ENCODE measurements around the gene SPEF2.

Gene SPEF2

DNA sequence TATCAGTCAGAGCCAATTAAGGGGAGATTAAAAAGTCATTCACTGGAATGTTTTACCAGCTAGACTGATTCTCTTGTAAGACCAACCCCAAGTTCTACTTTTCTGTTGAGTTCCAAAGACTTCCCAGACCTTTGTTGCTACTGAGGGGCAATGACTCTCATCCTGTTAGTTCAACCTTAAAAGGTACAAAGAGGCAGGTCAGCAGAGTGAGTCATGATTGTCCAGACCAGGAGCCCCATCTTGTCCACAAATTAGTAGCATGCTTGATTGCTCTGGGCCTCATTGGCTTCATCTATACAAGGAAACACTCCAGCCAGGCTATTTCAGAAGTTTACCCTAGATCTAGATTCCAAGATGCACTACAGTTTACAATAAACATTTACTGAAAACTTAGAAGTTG lies 159.1 kb downstream of the SPEF2 start:
- no peak overlapping the region for H3K9ac ChIP-seq (ENCODE audit: low read length)

DNA sequence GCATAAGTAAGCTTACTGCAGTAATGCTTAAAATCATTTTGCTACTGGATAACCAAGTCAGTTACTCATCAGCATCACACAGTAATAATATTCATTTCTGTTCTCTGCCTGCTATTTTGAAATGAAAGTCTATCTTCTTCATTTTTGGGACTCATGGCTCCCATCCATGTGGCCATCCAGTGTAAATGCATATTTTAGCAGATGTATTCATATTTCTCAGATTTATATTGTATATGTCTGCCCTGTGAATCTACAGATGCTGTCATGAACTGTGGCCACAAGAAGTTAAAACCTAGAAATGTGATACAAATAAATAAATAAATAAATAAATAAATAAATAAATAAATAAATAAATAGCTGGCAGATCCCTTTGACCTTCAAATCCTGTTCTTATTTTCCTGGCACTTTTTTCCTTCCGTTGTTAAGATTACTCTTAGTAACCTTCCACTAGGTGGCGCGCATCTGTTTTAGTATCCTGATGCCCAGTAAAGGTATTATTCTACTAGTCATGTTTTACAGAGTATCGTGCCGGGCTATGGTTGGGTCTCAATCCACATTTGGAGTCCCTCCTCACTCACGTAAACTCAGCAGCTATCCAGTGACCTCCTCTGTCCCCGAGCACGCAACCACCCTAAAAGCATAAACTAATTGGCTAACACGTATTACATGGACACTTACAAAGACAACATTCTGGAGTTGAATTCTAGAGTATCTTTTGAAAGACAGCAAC lies 159.9 kb downstream of the SPEF2 start:
- Histone ChIP-seq H3K4me3 (ENCODE audit: low read depth, low read length, poor library complexity, severe bottlenecking) (no peak overlapping the region), H2AFZ (ENCODE audit: low read length) (no peak overlapping the region), H3K4me1 (ENCODE audit: insufficient read depth, low read length, severe bottlenecking) (peaks cover 73% of the 10 kb centered on the region), H3F3A (ENCODE audit: insufficient read depth, low read length) (no peaks in the 10 kb centered on the region), H3K9ac (ENCODE audit: low read length) (0 out of 2 replicates have a peak overlapping the region, but pooled peaks have one; percentile 12), H3K79me2 (ENCODE audit: insufficient read depth, low read length) (no peaks in the 10 kb centered on the region), H3K27me3 (ENCODE audit: insufficient read depth, low read length) (no peaks in the 10 kb centered on the region), H3K27ac (ENCODE audit: low read depth, low read length, poor library complexity, severe bottlenecking) (peak overlapping the region; percentile 6), H3K36me3 (ENCODE audit: insufficient read depth, low read length) (no peaks in the 10 kb centered on the region), H4K20me1 (ENCODE audit: insufficient read depth, low read length) (no peaks in the 10 kb centered on the region), H3K4me2 (ENCODE audit: low read length) (peak overlapping the region; percentile 20; the same call in 1 of the 2 replicates), H3K9me2 (ENCODE audit: low read depth, low read length) (no peaks in the 10 kb centered on the region), H3K9me3 (ENCODE audit: low read length) (no peaks in the 10 kb centered on the region)
- TF ChIP-seq, protein P1, sequence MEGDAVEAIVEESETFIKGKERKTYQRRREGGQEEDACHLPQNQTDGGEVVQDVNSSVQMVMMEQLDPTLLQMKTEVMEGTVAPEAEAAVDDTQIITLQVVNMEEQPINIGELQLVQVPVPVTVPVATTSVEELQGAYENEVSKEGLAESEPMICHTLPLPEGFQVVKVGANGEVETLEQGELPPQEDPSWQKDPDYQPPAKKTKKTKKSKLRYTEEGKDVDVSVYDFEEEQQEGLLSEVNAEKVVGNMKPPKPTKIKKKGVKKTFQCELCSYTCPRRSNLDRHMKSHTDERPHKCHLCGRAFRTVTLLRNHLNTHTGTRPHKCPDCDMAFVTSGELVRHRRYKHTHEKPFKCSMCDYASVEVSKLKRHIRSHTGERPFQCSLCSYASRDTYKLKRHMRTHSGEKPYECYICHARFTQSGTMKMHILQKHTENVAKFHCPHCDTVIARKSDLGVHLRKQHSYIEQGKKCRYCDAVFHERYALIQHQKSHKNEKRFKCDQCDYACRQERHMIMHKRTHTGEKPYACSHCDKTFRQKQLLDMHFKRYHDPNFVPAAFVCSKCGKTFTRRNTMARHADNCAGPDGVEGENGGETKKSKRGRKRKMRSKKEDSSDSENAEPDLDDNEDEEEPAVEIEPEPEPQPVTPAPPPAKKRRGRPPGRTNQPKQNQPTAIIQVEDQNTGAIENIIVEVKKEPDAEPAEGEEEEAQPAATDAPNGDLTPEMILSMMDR (IDR thresholded peaks at IDR 0.05; ENCODE audit: low read length), result peak; percentile 61
- no peak for TF ChIP-seq EZH2 (IDR thresholded peaks at IDR 0.05; ENCODE audit: borderline replicate concordance, low read length)

More for the DNA sequence above, 159.1 kb downstream of the SPEF2 start:
- peak overlapping the region; percentile 6 for H3K27ac ChIP-seq (ENCODE audit: low read depth, low read length, poor library complexity, severe bottlenecking)
- TF ChIP-seq EZH2 (IDR thresholded peaks at IDR 0.05; ENCODE audit: borderline replicate concordance, low read length), result no peak
- TF ChIP-seq, protein P1 (IDR thresholded peaks at IDR 0.05; ENCODE audit: low read length), result no peak
- peak overlapping the region; percentile 44; the same call in 1 of the 2 replicates for H2AFZ ChIP-seq (ENCODE audit: low read length)
- no peak overlapping the region for H3K4me3 ChIP-seq (ENCODE audit: low read depth, low read length, poor library complexity, severe bottlenecking)
- no peaks in the 10 kb centered on the region for H3K79me2 ChIP-seq (ENCODE audit: insufficient read depth, low read length)
- H3K4me2 ChIP-seq (ENCODE audit: low read length), result no peak overlapping the region
- no peaks in the 10 kb centered on the region for H3K36me3 ChIP-seq (ENCODE audit: insufficient read depth, low read length)
- H4K20me1 ChIP-seq (ENCODE audit: insufficient read depth, low read length), result no peaks in the 10 kb centered on the region
- peaks cover 72% of the 10 kb centered on the region for H3K4me1 ChIP-seq (ENCODE audit: insufficient read depth, low read length, severe bottlenecking)
- H3K27me3 ChIP-seq (ENCODE audit: insufficient read depth, low read length), result no peaks in the 10 kb centered on the region
- H3K9me3 ChIP-seq (ENCODE audit: low read length), result no peaks in the 10 kb centered on the region
- no peaks in the 10 kb centered on the region for H3K9me2 ChIP-seq (ENCODE audit: low read depth, low read length)
- H3F3A ChIP-seq (ENCODE audit: insufficient read depth, low read length), result no peaks in the 10 kb centered on the region

DNA sequence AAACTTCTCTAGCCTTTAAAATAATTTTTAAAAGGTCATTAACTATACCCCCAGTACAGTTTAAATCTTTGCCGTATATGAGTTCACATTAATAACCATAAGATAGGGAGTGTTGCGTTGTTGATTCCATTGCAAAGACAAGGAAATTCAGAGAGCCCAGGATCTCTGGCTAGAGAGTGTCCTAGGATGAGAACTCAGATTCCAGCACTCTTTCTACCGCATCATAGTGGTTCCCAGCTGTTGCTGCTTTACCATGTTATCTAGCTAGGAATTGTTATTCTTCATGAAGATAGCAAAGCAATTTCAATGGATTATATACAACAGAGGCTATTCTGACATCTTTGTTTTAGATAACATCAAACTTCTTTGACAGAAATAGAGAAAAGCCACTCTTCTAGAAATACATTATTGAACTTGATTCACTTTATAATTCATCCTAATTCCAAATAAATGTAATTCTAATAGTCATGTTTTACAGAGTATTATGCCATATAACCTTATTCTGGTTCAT lies 160.7 kb downstream of the SPEF2 start:
- no peak overlapping the region for H3K27ac ChIP-seq (ENCODE audit: low read depth, low read length, poor library complexity, severe bottlenecking)
- H3K4me1 ChIP-seq (ENCODE audit: insufficient read depth, low read length, severe bottlenecking), result peaks cover 74% of the 10 kb centered on the region
- no peaks in the 10 kb centered on the region for H3K9me3 ChIP-seq (ENCODE audit: low read length)
- no peak overlapping the region for H3K9ac ChIP-seq (ENCODE audit: low read length)
- no peak overlapping the region for H3K4me3 ChIP-seq (ENCODE audit: low read depth, low read length, poor library complexity, severe bottlenecking)
- no peaks in the 10 kb centered on the region for H3K36me3 ChIP-seq (ENCODE audit: insufficient read depth, low read length)
- H4K20me1 ChIP-seq (ENCODE audit: insufficient read depth, low read length), result no peaks in the 10 kb centered on the region
- no peaks in the 10 kb centered on the region for H3K9me2 ChIP-seq (ENCODE audit: low read depth, low read length)
- no peaks in the 10 kb centered on the region for H3K79me2 ChIP-seq (ENCODE audit: insufficient read depth, low read length)
- no peak overlapping the region for H3K4me2 ChIP-seq (ENCODE audit: low read length)
- no peak overlapping the region for H2AFZ ChIP-seq (ENCODE audit: low read length)
- no peak for TF ChIP-seq EZH2 (IDR thresholded peaks at IDR 0.05; ENCODE audit: borderline replicate concordance, low read length)
- TF ChIP-seq, protein P1 (IDR thresholded peaks at IDR 0.05; ENCODE audit: low read length), result no peak
- no peaks in the 10 kb centered on the region for H3F3A ChIP-seq (ENCODE audit: insufficient read depth, low read length)
- H3K27me3 ChIP-seq (ENCODE audit: insufficient read depth, low read length), result no peaks in the 10 kb centered on the region
